Colonic mucosa (tissue), 4 donors: ENCODE data around the gene CEP76. TPM values are rescaled to one million over a fixed set of nuclear protein-coding genes. Genes with fewer than 3 reads are reported as not detected.
A peak's percentile ranks its signal among the peaks of the same experiment; 100 is the strongest.

Source experiments
- DNase-seq: peaks from one replicate; pipeline ENCODE4 v3.0.0-alpha.2; 2020
- H3K27ac ChIP-seq: fragments of 200-600 bp; one replicate; pipeline ENCODE4 v1.8.0; 2021
- H3K27me3 ChIP-seq: fragments of 200-600 bp; one replicate; pipeline ENCODE4 v1.8.0; 2021
- H3K36me3 ChIP-seq: fragments of 200-600 bp; one replicate; pipeline ENCODE4 v1.8.0; 2021
- H3K4me1 ChIP-seq: fragments of 200-600 bp; one replicate; pipeline ENCODE4 v1.8.0; 2021; ENCODE audit warnings: mild to moderate bottlenecking
- H3K4me3 ChIP-seq: fragments of 200-600 bp; one replicate; pipeline ENCODE4 v1.8.0; 2021
- H3K9ac ChIP-seq, 2 donors: one replicate each; pipeline ENCODE4 v1.7.0; 2013; ENCODE audit warnings: control low read depth in 2 of 2, low read depth in 2 of 2, low read length in 2 of 2
- H3K9me3 ChIP-seq: fragments of 200-600 bp; one replicate; pipeline ENCODE4 v1.8.0; 2021
- intact Hi-C: fragments of 100-400 bp; cut with DNase I; formaldehyde crosslinking; loops from one replicate; pipeline ENCODE4 v1.14.1; 2022
- total RNA-seq, 2 donors: library from RNA; stranded (reverse); fragmentation: NEBNext Ultra II Directional in 1 of 2; extraction: Animal tissue kit (Norgen Biotek cat#: 25700) in 1 of 2; gene quantifications; one replicate each; pipeline ENCODE4 v1.2.1, GENCODE V29; 2021
- TF ChIP-seq, protein P1 (sequence below): fragments of 200-600 bp; IDR thresholded peaks from one replicate; pipeline ENCODE4 v1.8.0; 2022; ENCODE audit warnings: antibody characterized with exemption, mild to moderate bottlenecking
- donor health status: healthy.
- donor health status: DM: no; HTN: no; CAD: no.
- donor health status: DM: no; HTN: no; CAD: no.

Gene CEP76
- total RNA-seq, 2 donors from 2014 or later: 4.7 to 10.7 TPM

DNA sequence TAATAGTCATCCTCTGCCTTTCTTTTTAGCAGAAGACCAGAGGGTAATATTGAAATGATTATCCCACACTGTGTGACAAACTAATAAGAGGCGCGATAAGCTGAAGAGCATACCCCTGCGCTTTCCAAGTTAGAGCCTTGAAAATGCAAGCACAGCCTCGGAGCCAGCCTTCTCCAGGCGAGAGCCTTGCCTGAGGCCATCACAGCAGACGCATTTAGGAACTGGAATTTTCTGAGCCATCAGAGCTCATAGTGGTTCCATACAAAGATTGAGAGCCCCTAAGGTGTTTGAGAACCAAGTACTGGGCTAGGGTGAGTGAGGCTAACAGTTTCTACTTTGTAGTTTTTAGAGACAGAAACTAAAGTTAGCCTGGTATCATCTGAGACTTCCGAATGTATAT lies 20.2 kb upstream of the CEP76 start:
- H3K9ac ChIP-seq: no peak overlapping the region
- H3K9me3 ChIP-seq: no peaks in the 10 kb centered on the region
- TF ChIP-seq, protein P1, sequence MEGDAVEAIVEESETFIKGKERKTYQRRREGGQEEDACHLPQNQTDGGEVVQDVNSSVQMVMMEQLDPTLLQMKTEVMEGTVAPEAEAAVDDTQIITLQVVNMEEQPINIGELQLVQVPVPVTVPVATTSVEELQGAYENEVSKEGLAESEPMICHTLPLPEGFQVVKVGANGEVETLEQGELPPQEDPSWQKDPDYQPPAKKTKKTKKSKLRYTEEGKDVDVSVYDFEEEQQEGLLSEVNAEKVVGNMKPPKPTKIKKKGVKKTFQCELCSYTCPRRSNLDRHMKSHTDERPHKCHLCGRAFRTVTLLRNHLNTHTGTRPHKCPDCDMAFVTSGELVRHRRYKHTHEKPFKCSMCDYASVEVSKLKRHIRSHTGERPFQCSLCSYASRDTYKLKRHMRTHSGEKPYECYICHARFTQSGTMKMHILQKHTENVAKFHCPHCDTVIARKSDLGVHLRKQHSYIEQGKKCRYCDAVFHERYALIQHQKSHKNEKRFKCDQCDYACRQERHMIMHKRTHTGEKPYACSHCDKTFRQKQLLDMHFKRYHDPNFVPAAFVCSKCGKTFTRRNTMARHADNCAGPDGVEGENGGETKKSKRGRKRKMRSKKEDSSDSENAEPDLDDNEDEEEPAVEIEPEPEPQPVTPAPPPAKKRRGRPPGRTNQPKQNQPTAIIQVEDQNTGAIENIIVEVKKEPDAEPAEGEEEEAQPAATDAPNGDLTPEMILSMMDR: no peak
- no peak for DNase-seq
- no peaks in the 10 kb centered on the region for H3K4me1 ChIP-seq
- no peak overlapping the region for H3K4me3 ChIP-seq
- intact Hi-C loops: no loop called here
- no peaks in the 10 kb centered on the region for H3K27me3 ChIP-seq
- H3K36me3 ChIP-seq: peaks cover 11% of the 10 kb centered on the region
- H3K27ac ChIP-seq: no peak overlapping the region

DNA sequence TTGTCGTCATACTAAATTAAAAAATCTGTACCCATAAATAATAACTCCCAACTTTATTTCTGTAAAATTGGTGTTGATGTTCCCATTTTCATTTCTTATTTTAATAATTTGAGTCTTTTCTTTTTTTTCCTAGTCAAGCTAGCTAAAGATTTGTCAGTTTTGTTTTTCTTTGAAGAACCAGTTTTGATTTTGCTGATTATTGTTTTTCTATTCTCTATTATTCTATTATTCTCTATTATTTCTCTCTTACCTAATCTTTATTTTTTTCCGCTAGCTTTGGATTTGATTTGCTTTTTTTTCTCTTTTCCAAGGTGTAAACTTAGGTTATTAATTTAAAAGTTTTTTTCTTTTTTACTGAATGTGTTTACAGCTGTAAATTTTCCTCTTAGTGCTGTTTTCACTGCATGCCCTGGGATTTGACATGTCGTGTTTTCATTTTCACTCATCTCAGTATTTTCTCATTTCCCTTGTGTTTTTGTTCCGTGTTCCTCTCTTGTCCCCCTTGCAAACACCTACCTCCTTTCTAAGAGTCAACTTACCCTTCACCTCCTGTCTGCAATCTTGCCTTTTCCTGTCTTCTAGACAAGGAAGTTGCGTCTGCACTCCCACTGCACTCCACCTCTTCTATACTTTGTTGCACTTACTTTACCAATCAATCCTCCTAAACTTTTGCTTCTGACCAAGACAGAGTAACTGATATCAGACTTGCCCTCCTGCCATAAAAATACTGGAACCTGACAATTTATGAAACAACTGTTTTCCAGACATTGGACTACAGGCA lies 19.2 kb upstream of the CEP76 start:
- Histone ChIP-seq H3K36me3 (peaks cover 11% of the 10 kb centered on the region), H3K9me3 (no peaks in the 10 kb centered on the region), H3K27me3 (no peaks in the 10 kb centered on the region)

DNA sequence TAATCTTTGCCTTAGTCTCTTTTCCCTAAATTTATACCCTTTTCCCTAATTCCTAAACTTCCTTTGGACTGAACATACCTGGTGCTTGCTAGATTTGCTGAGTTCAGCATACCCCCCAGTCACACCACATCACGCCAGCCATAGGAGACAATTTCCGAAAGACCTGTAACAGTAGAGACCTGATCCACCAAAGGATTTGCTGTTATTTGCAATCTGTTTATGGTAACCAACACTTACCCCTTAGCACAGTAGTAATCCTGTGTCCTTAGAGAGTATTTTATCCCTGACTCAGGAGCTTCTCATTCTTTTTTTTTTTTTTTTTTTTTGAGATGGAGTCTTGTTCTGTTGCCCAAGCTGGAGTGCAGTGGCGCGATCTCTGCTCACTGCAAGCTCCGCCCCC lies 8.9 kb upstream of the CEP76 start:
- no peak overlapping the region for H3K4me3 ChIP-seq
- H3K9ac ChIP-seq: no peak overlapping the region
- H3K27me3 ChIP-seq: no peaks in the 10 kb centered on the region
- TF ChIP-seq, protein P1: no peak
- no peak for DNase-seq
- no peaks in the 10 kb centered on the region for H3K9me3 ChIP-seq
- no peak overlapping the region for H3K27ac ChIP-seq
- H3K36me3 ChIP-seq: peaks cover 21% of the 10 kb centered on the region
- intact Hi-C loops: no loop called here
- H3K4me1 ChIP-seq: no peaks in the 10 kb centered on the region

More for the DNA sequence above, 19.2 kb upstream of the CEP76 start:
- H3K9ac ChIP-seq: no peak overlapping the region
- no peak overlapping the region for H3K27ac ChIP-seq
- no peaks in the 10 kb centered on the region for H3K4me1 ChIP-seq
- TF ChIP-seq, protein P1: no peak
- no peak overlapping the region for H3K4me3 ChIP-seq
- DNase-seq: no peak
- intact Hi-C loops: no loop called here

DNA sequence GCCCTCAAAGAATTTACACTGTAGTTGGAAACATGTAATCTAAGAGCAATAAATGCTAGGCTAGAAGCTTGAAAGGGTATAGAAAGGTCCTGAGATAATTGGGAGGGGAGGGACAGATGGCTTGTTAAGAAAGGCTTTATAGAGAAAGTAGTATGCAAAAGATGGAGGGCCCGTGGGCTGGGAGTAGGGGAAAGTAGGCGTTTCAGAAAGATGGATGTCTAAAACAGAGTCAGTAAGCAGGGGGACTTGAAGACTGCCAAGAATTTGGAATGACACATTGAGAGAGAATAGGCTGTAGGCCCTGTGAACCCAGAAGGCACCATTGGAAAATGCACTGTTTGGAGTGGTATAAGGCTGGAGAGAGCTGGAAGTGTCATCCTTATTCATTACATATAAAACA lies 1.1 kb upstream of the CEP76 start:
- peaks cover 9% of the 10 kb centered on the region for H3K4me1 ChIP-seq
- H3K9me3 ChIP-seq: no peaks in the 10 kb centered on the region
- peak overlapping the region; percentile 93 to 98 for H3K9ac ChIP-seq
- DNase-seq: no peak
- H3K4me3 ChIP-seq: peak overlapping the region; percentile 89
- peak overlapping the region; percentile 94 for H3K27ac ChIP-seq
- no peaks in the 10 kb centered on the region for H3K27me3 ChIP-seq
- intact Hi-C loops: no loop called here
- H3K36me3 ChIP-seq: peaks cover 7% of the 10 kb centered on the region
- TF ChIP-seq, protein P1: no peak

DNA sequence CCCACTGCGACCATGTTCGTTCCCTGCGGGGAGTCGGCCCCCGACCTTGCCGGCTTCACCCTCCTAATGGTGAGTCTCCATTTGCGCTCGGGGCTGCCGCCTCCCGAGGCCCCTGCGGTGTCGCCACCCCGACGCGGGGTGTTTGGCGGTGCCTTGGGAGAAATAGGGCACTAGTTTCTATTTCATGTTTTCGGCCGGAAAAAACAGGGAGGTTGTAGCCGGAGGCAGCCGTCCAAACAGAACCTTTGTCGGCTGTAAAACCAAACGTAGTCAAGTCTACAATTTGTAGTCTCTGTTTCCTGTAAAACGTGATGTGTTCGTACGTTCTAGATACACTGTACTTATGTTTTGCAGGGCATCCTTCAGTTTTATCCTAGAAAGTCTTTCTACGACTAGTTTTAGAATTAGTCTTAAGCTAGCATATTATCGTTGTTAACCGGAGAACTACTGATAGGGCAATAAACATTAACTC lies 609 bp upstream of the CEP76 start:
- peaks cover 7% of the 10 kb centered on the region for H3K36me3 ChIP-seq
- H3K27me3 ChIP-seq: no peaks in the 10 kb centered on the region
- H3K9me3 ChIP-seq: no peaks in the 10 kb centered on the region
- H3K27ac ChIP-seq: peak overlapping the region; percentile 94
- peaks cover 9% of the 10 kb centered on the region for H3K4me1 ChIP-seq
- H3K9ac ChIP-seq: peak overlapping the region; percentile 93 to 98
- intact Hi-C loops: no loop called here
- TF ChIP-seq, protein P1: no peak
- peak overlapping the region; percentile 89 for H3K4me3 ChIP-seq
- DNase-seq: no peak
